Trophoblast cell (in vitro differentiated cells and primary cell): Measurements from ENCODE around the gene TVP23A.
A peak's percentile ranks its signal among the peaks of the same experiment; 100 is the strongest.

ENCODE experiments used
- DNase-seq, 2 donors: peaks; one replicate each; pipeline ENCODE4 v3.0.0-alpha.2; 2016
- H2AFZ ChIP-seq: 2 replicates; pipeline ENCODE4 v1.6.1; 2013; ENCODE audit warnings: low read length, moderate library complexity, mild to moderate bottlenecking; ENCODE audit not compliant: insufficient read depth, poor library complexity
- H2AK5ac ChIP-seq: 2 replicates; pipeline ENCODE4 v1.6.1; 2013; ENCODE audit warnings: mild to moderate bottlenecking, low read length
- H2BK120ac ChIP-seq: 2 replicates; pipeline ENCODE4 v1.6.1; 2013; ENCODE audit warnings: low read length, mild to moderate bottlenecking, moderate library complexity; ENCODE audit not compliant: insufficient read depth, poor library complexity
- H2BK12ac ChIP-seq: 2 replicates; pipeline ENCODE4 v1.6.1; 2013; ENCODE audit warnings: mild to moderate bottlenecking, low read length, moderate library complexity
- H2BK5ac ChIP-seq: 2 replicates; pipeline ENCODE4 v1.6.1; 2013; ENCODE audit warnings: low read length, low read depth, moderate library complexity, mild to moderate bottlenecking; ENCODE audit not compliant: poor library complexity
- H3K14ac ChIP-seq: 2 replicates; pipeline ENCODE4 v1.6.1; 2013; ENCODE audit warnings: mild to moderate bottlenecking, low read length
- H3K18ac ChIP-seq: 2 replicates; pipeline ENCODE4 v1.6.1; 2013; ENCODE audit warnings: mild to moderate bottlenecking, low read length
- H3K23ac ChIP-seq: 2 replicates; pipeline ENCODE4 v1.6.1; 2013; ENCODE audit warnings: low read length
- H3K27ac ChIP-seq: 2 replicates; pipeline ENCODE4 v1.5.1; 2013; ENCODE audit warnings: low read depth, mild to moderate bottlenecking, inconsistent platforms, low read length, moderate library complexity
- H3K27me3 ChIP-seq: 2 replicates; pipeline ENCODE4 v1.6.1; 2013; ENCODE audit warnings: inconsistent platforms, mild to moderate bottlenecking, low read length, moderate library complexity; ENCODE audit not compliant: insufficient read depth
- H3K36me3 ChIP-seq, 2 experiments: 1 replicate in 1 of 2; 2 replicates in 1 of 2; pipeline ENCODE4 v1.6.1; 2013; ENCODE audit warnings: low read length in 2 of 2, mild to moderate bottlenecking in 2 of 2, moderate library complexity in 1 of 2; ENCODE audit not compliant: insufficient read depth in 2 of 2, control insufficient read depth in 1 of 2
- H3K4ac ChIP-seq: 2 replicates; pipeline ENCODE4 v1.6.1; 2013; ENCODE audit warnings: low read depth, mild to moderate bottlenecking, low read length, moderate library complexity
- H3K4me1 ChIP-seq, 2 experiments: 1 replicate in 1 of 2; 2 replicates in 1 of 2; pipeline ENCODE4 v1.6.1; 2013; ENCODE audit warnings: low read length in 2 of 2, mild to moderate bottlenecking in 2 of 2, moderate library complexity in 1 of 2; ENCODE audit not compliant: insufficient read depth in 2 of 2, control insufficient read depth in 1 of 2
- H3K4me2 ChIP-seq: 2 replicates; pipeline ENCODE4 v1.6.1; 2013; ENCODE audit warnings: inconsistent platforms, mild to moderate bottlenecking, low read length, moderate library complexity
- H3K4me3 ChIP-seq: 2 replicates; pipeline ENCODE4 v1.5.1; 2013; ENCODE audit warnings: mild to moderate bottlenecking, low read depth, low read length, inconsistent platforms
- H3K79me1 ChIP-seq: one replicate; pipeline ENCODE4 v1.6.1; 2013; ENCODE audit warnings: low read length
- H3K79me2 ChIP-seq: 2 replicates; pipeline ENCODE4 v1.6.1; 2013; ENCODE audit warnings: low read length, mild to moderate bottlenecking; ENCODE audit not compliant: control insufficient read depth, insufficient read depth, poor library complexity
- H3K9ac ChIP-seq: 2 replicates; pipeline ENCODE4 v1.6.1; 2013; ENCODE audit warnings: mild to moderate bottlenecking, low read length
- H3K9me3 ChIP-seq: 2 replicates; pipeline ENCODE4 v1.6.1; 2013; ENCODE audit warnings: low read depth, mild to moderate bottlenecking, control low read depth, inconsistent platforms, low read length; ENCODE audit not compliant: insufficient read depth
- H4K12ac ChIP-seq: 2 replicates; pipeline ENCODE4 v1.6.1; 2013; ENCODE audit warnings: low read depth, mild to moderate bottlenecking, low read length, moderate library complexity
- H4K8ac ChIP-seq: 2 replicates; pipeline ENCODE4 v1.6.1; 2013; ENCODE audit warnings: low read depth, mild to moderate bottlenecking, low read length, moderate library complexity
- H4K91ac ChIP-seq: one replicate; pipeline ENCODE4 v1.6.1; 2013; ENCODE audit warnings: low read depth, mild to moderate bottlenecking, low read length, moderate library complexity
- WGBS: extraction: QIAGEN DNeasy Blood & Tissue Kit; methylation state at CpG from one replicate; pipeline ENCODE4 v1.1.7; 2013; ENCODE audit warnings: missing lambda C conversion rate; ENCODE audit not compliant: insufficient read length, insufficient coverage; ENCODE audit errors: extremely low coverage; 5-methylcytosine and 5-hydroxymethylcytosine counted together

Gene TVP23A

DNA sequence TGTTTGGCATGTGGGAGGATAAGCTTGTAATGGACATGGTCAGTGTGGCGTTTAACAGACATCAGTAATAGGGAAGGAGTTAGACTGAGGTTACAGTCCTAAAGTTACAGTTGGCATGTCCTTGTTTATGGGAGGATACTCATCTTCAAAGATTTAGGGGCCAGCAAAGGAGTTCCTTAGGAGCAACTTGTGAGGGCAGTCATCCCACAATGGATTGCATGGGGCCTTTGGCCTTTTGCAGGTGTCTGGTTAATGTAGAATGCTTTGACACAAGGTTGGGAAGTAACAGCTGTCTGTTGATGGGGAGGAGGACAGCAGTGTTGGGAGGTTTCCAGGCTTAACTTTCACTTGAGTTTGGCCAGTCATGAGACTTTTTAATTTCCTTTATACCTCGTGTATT lies 72.8 kb downstream of the TVP23A start:
- Histone ChIP-seq H4K91ac (no peak overlapping the region), H2BK120ac (no peak overlapping the region), H2AK5ac (no peak overlapping the region), H3K4ac (no peak overlapping the region), H3K4me1 (peaks cover 2 to 6% of the 10 kb centered on the region in 2 experiments), H4K12ac (no peak overlapping the region), H2AFZ (no peak overlapping the region), H2BK12ac (no peak overlapping the region), H3K4me2 (no peak overlapping the region), H2BK5ac (no peak overlapping the region), H3K4me3 (no peak overlapping the region), H3K79me1 (peaks cover 6% of the 10 kb centered on the region), H3K79me2 (peaks cover 4% of the 10 kb centered on the region), H3K27ac (no peak overlapping the region), H3K23ac (no peak overlapping the region), H3K14ac (no peak overlapping the region), H3K9ac (no peak overlapping the region), H4K8ac (no peak overlapping the region), H3K18ac (no peak overlapping the region), H3K36me3 (peaks cover 0 to 3% of the 10 kb centered on the region in 2 experiments), H3K27me3 (no peaks in the 10 kb centered on the region), H3K9me3 (no peaks in the 10 kb centered on the region)
- no CpG with 5 or more reads among the region's 2 CpGs for WGBS
- DNase-seq = no peak

DNA sequence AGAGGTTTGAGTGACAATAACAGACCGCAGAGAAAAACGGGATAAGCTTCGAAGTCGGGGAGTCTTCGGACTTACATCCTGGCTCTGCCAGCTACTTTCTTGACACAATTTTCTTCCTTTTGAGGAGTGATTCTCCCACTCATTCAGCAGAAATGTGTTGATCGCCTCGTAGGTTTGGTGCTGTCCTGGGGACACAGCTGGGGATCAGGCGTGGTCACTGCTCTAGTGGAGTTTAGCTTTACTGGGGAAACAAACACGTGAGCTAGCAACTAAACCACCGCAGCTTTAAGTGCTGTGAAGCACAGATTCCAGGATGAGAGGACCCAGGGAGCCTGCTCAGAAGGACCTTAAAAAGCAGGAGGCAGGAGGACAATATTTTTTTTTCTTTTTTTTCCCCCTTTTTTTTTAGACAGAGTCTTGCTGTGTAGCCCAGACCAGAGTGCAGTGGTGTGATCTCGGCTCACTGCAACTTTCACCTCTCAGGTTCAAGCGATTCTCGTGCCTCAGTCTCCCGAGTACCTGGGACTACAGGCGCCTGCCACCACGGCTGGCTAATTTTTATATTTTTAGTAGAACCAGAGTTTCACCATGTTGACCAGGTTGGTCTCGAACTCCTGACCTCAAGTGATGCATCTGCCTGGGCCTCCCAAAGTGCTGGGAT lies 74.1 kb downstream of the TVP23A start:
- Histone ChIP-seq H4K12ac (peak overlapping the region; percentile 28), H3K27me3 (no peaks in the 10 kb centered on the region), H2AK5ac (no peak overlapping the region), H3K79me2 (peaks cover 4% of the 10 kb centered on the region), H3K4me3 (peak overlapping the region; percentile 0), H3K4ac (peak overlapping the region; percentile 70), H3K36me3 (no peaks in the 10 kb centered on the region), H3K4me1 (peaks cover 2 to 6% of the 10 kb centered on the region in 2 experiments), H3K9ac (no peak overlapping the region), H2BK12ac (peak overlapping the region; percentile 5), H3K79me1 (peaks cover 6% of the 10 kb centered on the region), H3K27ac (no peak overlapping the region), H3K23ac (no peak overlapping the region), H3K9me3 (peaks cover 1% of the 10 kb centered on the region), H3K18ac (peak overlapping the region; percentile 78), H4K8ac (peak overlapping the region; percentile 86), H4K91ac (peak overlapping the region; percentile 25), H3K14ac (peak overlapping the region; percentile 55), H2BK120ac (peak overlapping the region; percentile 10), H2AFZ (peak overlapping the region; percentile 61), H3K4me2 (peak overlapping the region; percentile 60), H2BK5ac (no peak overlapping the region)
- no peak for DNase-seq
- no CpG with 5 or more reads among the region's 17 CpGs for WGBS

DNA sequence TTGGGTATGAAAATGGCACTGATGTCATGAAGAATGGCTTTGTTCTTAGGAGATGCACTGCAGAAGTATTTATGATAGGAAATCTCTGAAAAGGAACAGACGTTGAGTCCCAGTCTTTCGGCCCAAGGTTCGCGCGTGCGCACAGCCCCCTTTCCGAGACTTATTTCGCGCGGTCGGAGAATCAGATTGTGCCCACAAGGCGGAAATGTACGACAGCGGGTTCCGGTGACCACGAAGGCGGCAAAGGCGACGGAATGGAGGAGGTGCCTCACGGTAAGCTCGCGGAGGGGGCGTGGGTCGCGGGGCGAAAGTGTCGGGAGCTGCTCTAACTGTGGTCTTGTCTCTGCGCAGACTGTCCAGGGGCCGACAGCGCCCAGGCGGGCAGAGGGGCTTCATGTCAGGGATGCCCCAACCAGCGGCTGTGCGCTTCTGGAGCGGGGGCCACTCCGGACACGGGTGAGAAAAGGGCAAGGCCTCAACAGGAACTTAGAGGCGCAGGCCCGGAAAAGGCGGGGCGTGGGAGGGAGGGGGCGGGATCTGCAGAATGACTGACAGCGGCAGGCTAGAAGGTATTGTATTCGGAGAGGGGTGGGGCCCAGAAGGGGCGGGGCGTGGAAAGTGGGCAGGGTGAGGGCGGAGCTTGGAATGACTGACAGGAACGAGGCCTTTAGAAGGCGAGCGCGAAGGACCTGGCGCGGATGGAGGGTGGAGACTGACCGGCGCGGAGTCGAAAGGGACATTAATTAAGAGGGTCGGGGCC lies 74.8 kb downstream of the TVP23A start, which contains the start of gene NUBP1:
Gene NUBP1, plus strand, starts transcription at position 233 of the 760 bp plus-strand sequence. Its CDS starts 22 bp downstream, at position 255.
- peak within 1 kb of the TSS; percentile 99 for H3K18ac ChIP-seq

DNA sequence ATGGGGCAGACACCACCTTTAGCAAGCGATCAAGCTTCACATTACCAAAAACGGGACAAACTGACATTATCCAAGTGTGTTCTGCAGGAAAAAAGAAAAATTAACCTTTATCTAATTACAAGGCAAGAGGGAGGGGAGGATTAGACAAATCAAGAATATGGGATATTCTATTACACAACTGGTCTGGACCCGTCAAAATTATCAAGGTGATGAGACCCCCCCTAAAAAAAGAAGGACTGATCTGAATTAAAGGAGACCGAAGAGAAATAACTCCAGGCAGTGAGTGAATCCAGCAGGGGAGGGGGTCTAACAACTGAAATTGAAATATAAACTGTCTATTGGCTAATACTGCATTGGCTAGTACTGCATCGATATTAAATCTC lies 75.4 kb downstream of the TVP23A start:
- Histone ChIP-seq H3K27me3 (no peaks in the 10 kb centered on the region), H3K18ac (no peak overlapping the region), H4K8ac (no peak overlapping the region), H3K79me1 (peaks cover 9% of the 10 kb centered on the region), H3K4me1 (peaks cover 4 to 10% of the 10 kb centered on the region in 2 experiments), H2BK12ac (no peak overlapping the region), H2AK5ac (no peak overlapping the region), H4K91ac (no peak overlapping the region), H2AFZ (no peak overlapping the region), H3K27ac (no peak overlapping the region), H2BK5ac (no peak overlapping the region), H3K14ac (no peak overlapping the region), H3K4me3 (no peak overlapping the region), H3K9me3 (peaks cover 2% of the 10 kb centered on the region), H2BK120ac (no peak overlapping the region), H3K4ac (no peak overlapping the region), H3K23ac (no peak overlapping the region), H3K79me2 (peaks cover 4% of the 10 kb centered on the region), H3K4me2 (peak overlapping the region; percentile 77), H4K12ac (no peak overlapping the region), H3K9ac (no peak overlapping the region), H3K36me3 (no peaks in the 10 kb centered on the region)
- no peak for DNase-seq
- WGBS = no CpG with 5 or more reads among the region's 5 CpGs

More for the DNA sequence above, 74.8 kb downstream of the TVP23A start, which contains the start of gene NUBP1:
- peak; percentile 98 to 99 for DNase-seq
- H4K12ac ChIP-seq = peak within 1 kb of the TSS; percentile 98
- H2BK12ac ChIP-seq = peak within 1 kb of the TSS; percentile 5
- H3K4me1 ChIP-seq = peaks cover 2 to 6% of the 10 kb centered on the region in 2 experiments
- peak within 1 kb of the TSS; percentile 98 for H3K14ac ChIP-seq
- peak within 1 kb of the TSS; percentile 98 for H3K9ac ChIP-seq
- H3K79me2 ChIP-seq = peaks cover 4% of the 10 kb centered on the region
- peak within 1 kb of the TSS; percentile 77 for H3K4me2 ChIP-seq
- H3K27me3 ChIP-seq = no peaks in the 10 kb centered on the region
- H2BK120ac ChIP-seq = peak within 1 kb of the TSS; percentile 96
- peaks cover 2% of the 10 kb centered on the region for H3K9me3 ChIP-seq
- peak within 1 kb of the TSS; percentile 99 for H2AFZ ChIP-seq
- peaks cover 8% of the 10 kb centered on the region for H3K79me1 ChIP-seq
- H4K8ac ChIP-seq = peak within 1 kb of the TSS; percentile 100
- peak within 1 kb of the TSS; percentile 98 for H4K91ac ChIP-seq
- peak within 1 kb of the TSS; percentile 98 for H2BK5ac ChIP-seq
- peak within 1 kb of the TSS; percentile 97 for H3K4me3 ChIP-seq
- peak within 1 kb of the TSS; percentile 97 for H3K4ac ChIP-seq
- WGBS = no CpG with 5 or more reads among the region's 57 CpGs
- no peak within 1 kb of the TSS for H3K23ac ChIP-seq
- peak within 1 kb of the TSS; percentile 94 for H3K27ac ChIP-seq
- no peaks in the 10 kb centered on the region for H3K36me3 ChIP-seq
- no peak within 1 kb of the TSS for H2AK5ac ChIP-seq
